ENCODE data around the gene CYTH4.
A peak's percentile ranks its signal among the peaks of the same experiment; 100 is the strongest.

Gene CYTH4

GRCh38 chr22:37316875-37317371 lies 34.6 kb downstream of the CYTH4 start:
- TF ChIP-seq, protein P1, sequence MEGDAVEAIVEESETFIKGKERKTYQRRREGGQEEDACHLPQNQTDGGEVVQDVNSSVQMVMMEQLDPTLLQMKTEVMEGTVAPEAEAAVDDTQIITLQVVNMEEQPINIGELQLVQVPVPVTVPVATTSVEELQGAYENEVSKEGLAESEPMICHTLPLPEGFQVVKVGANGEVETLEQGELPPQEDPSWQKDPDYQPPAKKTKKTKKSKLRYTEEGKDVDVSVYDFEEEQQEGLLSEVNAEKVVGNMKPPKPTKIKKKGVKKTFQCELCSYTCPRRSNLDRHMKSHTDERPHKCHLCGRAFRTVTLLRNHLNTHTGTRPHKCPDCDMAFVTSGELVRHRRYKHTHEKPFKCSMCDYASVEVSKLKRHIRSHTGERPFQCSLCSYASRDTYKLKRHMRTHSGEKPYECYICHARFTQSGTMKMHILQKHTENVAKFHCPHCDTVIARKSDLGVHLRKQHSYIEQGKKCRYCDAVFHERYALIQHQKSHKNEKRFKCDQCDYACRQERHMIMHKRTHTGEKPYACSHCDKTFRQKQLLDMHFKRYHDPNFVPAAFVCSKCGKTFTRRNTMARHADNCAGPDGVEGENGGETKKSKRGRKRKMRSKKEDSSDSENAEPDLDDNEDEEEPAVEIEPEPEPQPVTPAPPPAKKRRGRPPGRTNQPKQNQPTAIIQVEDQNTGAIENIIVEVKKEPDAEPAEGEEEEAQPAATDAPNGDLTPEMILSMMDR (conservative IDR thresholded peaks at IDR 0.05; ENCODE audit: control insufficient read depth, insufficient read depth, low read depth, low read length): peak; percentile 96
- peak; percentile 87 for DNase-seq (ENCODE audit: low read depth)
- no peak overlapping the region for H3K4me3 ChIP-seq (ENCODE audit: control insufficient read depth, low read depth, low read length)

- no peak for DNase-seq (ENCODE audit: low read depth)
- H3K4me3 ChIP-seq (ENCODE audit: control insufficient read depth, low read depth, low read length): no peak overlapping the region
- TF ChIP-seq, protein P1 (conservative IDR thresholded peaks at IDR 0.05; ENCODE audit: control insufficient read depth, insufficient read depth, low read depth, low read length): no peak
Observed at GRCh38 chr22:37317698-37318210, 35.4 kb downstream of the CYTH4 start.

DNA sequence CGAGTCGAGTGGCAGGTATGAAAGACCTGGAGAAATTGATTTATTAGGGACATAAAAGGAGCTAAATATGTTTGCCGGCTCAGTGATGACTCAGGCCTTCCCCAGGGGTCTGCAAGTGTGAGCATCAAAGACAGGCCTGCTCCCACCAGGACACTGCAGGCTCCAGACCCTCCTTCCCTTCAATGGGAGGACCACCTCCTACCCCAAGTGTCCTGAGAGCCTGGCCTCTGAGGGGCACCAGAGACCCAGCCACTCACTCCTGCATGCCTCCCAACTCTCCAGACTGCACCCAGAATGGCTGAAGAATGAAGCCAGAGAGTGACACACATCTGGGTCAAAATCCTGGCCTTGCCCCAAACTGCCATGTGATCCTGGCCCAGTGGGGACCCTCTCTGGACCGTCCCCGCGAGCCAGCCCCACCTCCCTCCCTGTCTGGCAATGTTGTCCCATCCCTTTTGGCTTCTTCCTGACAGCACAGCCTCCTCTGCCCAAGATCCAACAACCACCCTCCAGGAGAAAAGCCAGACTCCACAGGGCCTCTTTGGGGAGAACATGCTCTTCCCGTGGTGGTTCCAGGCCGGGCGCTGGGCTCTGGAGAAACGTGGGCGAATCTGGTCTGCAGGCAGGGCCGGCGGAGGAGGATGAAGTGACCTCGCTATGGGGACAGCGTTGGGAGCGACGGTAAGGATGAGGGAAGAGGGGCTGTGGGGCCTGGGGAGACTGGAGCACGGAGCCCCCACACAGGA lies 36.2 kb downstream of the CYTH4 start:
- no peak overlapping the region for H3K4me3 ChIP-seq (ENCODE audit: control insufficient read depth, low read depth, low read length)
- no peak for DNase-seq (ENCODE audit: low read depth)
- TF ChIP-seq, protein P1 (conservative IDR thresholded peaks at IDR 0.05; ENCODE audit: control insufficient read depth, insufficient read depth, low read depth, low read length): no peak

- no peak for DNase-seq (ENCODE audit: low read depth)
- TF ChIP-seq, protein P1 (conservative IDR thresholded peaks at IDR 0.05; ENCODE audit: control insufficient read depth, insufficient read depth, low read depth, low read length): no peak
- no peak overlapping the region for H3K4me3 ChIP-seq (ENCODE audit: control insufficient read depth, low read depth, low read length)
Observed at GRCh38 chr22:37319469-37319868, 37.2 kb downstream of the CYTH4 start.

GRCh38 chr22:37320726-37321677 lies 38.7 kb downstream of the CYTH4 start:
- TF ChIP-seq, protein P1 (conservative IDR thresholded peaks at IDR 0.05; ENCODE audit: control insufficient read depth, insufficient read depth, low read depth, low read length): no peak
- no peak overlapping the region for H3K4me3 ChIP-seq (ENCODE audit: control insufficient read depth, low read depth, low read length)
- no peak for DNase-seq (ENCODE audit: low read depth)

GRCh38 chr22:37324340-37325038 lies 42.2 kb downstream of the CYTH4 start:
- H3K4me3 ChIP-seq (ENCODE audit: control insufficient read depth, low read depth, low read length): peak overlapping the region; percentile 3
- no peak for DNase-seq (ENCODE audit: low read depth)
- TF ChIP-seq, protein P1 (conservative IDR thresholded peaks at IDR 0.05; ENCODE audit: control insufficient read depth, insufficient read depth, low read depth, low read length): no peak

Data from fibroblast of mammary gland (primary cell).